HCT116 (cell line): ENCODE results near the gene AMBRA1.

Source experiments
- EZH2 ChIP-seq: fragments of 200-600 bp; sonication (generic); IDR thresholded peaks from 2 replicates; pipeline ENCODE4 v1.6.1; 2017; ENCODE audit warnings: antibody characterized with exemption, mixed run types
- POLR2A ChIP-seq: IDR thresholded peaks from 2 replicates; pipeline ENCODE4 v1.7.0; 2011; ENCODE audit warnings: borderline replicate concordance; ENCODE audit not compliant: insufficient read depth, insufficient read length; ENCODE audit errors: extremely low read depth
- SP1 ChIP-seq: IDR thresholded peaks from 2 replicates; pipeline ENCODE4 v1.6.1; 2012; ENCODE audit warnings: low read depth
- YY1 ChIP-seq: IDR thresholded peaks from 2 replicates; pipeline ENCODE4 v1.6.1; 2011; ENCODE audit warnings: low read length, low read depth, moderate library complexity, mild to moderate bottlenecking; ENCODE audit not compliant: insufficient replicate concordance; ENCODE audit errors: extremely low read depth
- TF ChIP-seq, protein P1 (sequence below), 3 experiments: fragments of 200-600 bp in 1 of 3; sonication (generic) in 1 of 3; IDR thresholded peaks in 2 of 3; conservative IDR thresholded peaks in 1 of 3; 2 replicates each; pipeline ENCODE4 v1.5.1; 2012 to 2017; ENCODE audit warnings: low read depth in 2 of 3, low read length in 2 of 3, antibody characterized with exemption in 1 of 3, borderline replicate concordance in 1 of 3, control low read depth in 1 of 3, mild to moderate bottlenecking in 1 of 3, mixed read lengths in 1 of 3, mixed run types in 1 of 3, moderate library complexity in 1 of 3; ENCODE audit not compliant: insufficient read depth in 1 of 3
- TF ChIP-seq, protein P2 (sequence below): IDR thresholded peaks from 2 replicates; pipeline ENCODE4 v1.6.1; 2012; ENCODE audit warnings: low read depth
- TF ChIP-seq, protein P3 (sequence below): IDR thresholded peaks from 2 replicates; pipeline ENCODE4 v1.6.1; 2012

DNA sequence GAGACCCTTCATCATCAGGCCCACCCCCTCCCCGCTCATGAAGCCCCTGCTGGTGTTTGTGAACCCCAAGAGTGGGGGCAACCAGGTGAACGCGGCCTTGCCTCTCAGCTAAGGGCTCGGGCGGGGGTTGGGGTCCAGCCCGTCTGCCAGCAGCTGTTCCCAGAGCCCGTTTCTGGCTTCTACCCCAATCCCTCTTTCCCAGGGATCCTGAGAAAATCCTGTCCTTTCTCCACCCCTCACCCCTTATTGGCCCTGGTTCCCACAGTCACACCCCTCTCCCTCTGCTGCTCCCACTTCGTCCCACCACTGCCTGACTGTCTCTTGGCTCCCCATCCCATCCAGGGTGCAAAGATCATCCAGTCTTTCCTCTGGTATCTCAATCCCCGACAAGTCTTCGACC, 221.7 kb downstream of the AMBRA1 start:
- TF ChIP-seq SP1, result no peak
- TF ChIP-seq, protein P1, sequence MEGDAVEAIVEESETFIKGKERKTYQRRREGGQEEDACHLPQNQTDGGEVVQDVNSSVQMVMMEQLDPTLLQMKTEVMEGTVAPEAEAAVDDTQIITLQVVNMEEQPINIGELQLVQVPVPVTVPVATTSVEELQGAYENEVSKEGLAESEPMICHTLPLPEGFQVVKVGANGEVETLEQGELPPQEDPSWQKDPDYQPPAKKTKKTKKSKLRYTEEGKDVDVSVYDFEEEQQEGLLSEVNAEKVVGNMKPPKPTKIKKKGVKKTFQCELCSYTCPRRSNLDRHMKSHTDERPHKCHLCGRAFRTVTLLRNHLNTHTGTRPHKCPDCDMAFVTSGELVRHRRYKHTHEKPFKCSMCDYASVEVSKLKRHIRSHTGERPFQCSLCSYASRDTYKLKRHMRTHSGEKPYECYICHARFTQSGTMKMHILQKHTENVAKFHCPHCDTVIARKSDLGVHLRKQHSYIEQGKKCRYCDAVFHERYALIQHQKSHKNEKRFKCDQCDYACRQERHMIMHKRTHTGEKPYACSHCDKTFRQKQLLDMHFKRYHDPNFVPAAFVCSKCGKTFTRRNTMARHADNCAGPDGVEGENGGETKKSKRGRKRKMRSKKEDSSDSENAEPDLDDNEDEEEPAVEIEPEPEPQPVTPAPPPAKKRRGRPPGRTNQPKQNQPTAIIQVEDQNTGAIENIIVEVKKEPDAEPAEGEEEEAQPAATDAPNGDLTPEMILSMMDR (IDR thresholded peaks at IDR 0.05 in 2 of 3, conservative IDR thresholded peaks at IDR 0.05 in 1 of 3; ENCODE audit: borderline replicate concordance in 1 of 3, insufficient read depth in 1 of 3, low read depth in 2 of 3, low read length in 2 of 3), result no peak
- TF ChIP-seq, protein P2, sequence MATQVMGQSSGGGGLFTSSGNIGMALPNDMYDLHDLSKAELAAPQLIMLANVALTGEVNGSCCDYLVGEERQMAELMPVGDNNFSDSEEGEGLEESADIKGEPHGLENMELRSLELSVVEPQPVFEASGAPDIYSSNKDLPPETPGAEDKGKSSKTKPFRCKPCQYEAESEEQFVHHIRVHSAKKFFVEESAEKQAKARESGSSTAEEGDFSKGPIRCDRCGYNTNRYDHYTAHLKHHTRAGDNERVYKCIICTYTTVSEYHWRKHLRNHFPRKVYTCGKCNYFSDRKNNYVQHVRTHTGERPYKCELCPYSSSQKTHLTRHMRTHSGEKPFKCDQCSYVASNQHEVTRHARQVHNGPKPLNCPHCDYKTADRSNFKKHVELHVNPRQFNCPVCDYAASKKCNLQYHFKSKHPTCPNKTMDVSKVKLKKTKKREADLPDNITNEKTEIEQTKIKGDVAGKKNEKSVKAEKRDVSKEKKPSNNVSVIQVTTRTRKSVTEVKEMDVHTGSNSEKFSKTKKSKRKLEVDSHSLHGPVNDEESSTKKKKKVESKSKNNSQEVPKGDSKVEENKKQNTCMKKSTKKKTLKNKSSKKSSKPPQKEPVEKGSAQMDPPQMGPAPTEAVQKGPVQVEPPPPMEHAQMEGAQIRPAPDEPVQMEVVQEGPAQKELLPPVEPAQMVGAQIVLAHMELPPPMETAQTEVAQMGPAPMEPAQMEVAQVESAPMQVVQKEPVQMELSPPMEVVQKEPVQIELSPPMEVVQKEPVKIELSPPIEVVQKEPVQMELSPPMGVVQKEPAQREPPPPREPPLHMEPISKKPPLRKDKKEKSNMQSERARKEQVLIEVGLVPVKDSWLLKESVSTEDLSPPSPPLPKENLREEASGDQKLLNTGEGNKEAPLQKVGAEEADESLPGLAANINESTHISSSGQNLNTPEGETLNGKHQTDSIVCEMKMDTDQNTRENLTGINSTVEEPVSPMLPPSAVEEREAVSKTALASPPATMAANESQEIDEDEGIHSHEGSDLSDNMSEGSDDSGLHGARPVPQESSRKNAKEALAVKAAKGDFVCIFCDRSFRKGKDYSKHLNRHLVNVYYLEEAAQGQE, result no peak
- TF ChIP-seq, protein P3, sequence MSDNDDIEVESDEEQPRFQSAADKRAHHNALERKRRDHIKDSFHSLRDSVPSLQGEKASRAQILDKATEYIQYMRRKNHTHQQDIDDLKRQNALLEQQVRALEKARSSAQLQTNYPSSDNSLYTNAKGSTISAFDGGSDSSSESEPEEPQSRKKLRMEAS, result no peak
- TF ChIP-seq EZH2, result no peak
- no peak for TF ChIP-seq POLR2A
- TF ChIP-seq YY1, result no peak
